Glutamatergic neuron (in vitro differentiated cells): ENCODE data around the gene AKNA. TPM values are rescaled to one million over a fixed set of nuclear protein-coding genes. Genes with fewer than 3 reads are reported as not detected.
"Not testable (repeated sequence)": the region's sequence is repeated elsewhere in the genome, so short reads cannot be mapped to it uniquely, and the experiment has no call there.

Experiments used
- DNase-seq: peaks from one replicate; pipeline ENCODE4 v3.0.0; 2022
- H3K27ac Mint-ChIP-seq: one replicate; pipeline ENCODE4 v1.8.0; 2020; ENCODE audit warnings: mild to moderate bottlenecking, mixed read lengths, inconsistent platforms; ENCODE audit not compliant: unreplicated experiment
- H3K27me3 Mint-ChIP-seq: one replicate; pipeline ENCODE4 v1.8.0; 2020; ENCODE audit warnings: mild to moderate bottlenecking, moderate library complexity, mixed read lengths, inconsistent platforms; ENCODE audit not compliant: unreplicated experiment
- H3K36me3 Mint-ChIP-seq: one replicate; pipeline ENCODE4 v1.8.0; 2020; ENCODE audit warnings: mild to moderate bottlenecking, mixed read lengths, inconsistent platforms; ENCODE audit not compliant: unreplicated experiment
- H3K4me1 Mint-ChIP-seq: one replicate; pipeline ENCODE4 v1.8.0; 2020; ENCODE audit warnings: mild to moderate bottlenecking, low read depth, mixed read lengths, inconsistent platforms; ENCODE audit not compliant: unreplicated experiment
- H3K4me3 Mint-ChIP-seq: one replicate; pipeline ENCODE4 v1.8.0; 2020; ENCODE audit warnings: mild to moderate bottlenecking, mixed read lengths, inconsistent platforms; ENCODE audit not compliant: unreplicated experiment
- H3K9me3 Mint-ChIP-seq: one replicate; pipeline ENCODE4 v1.8.0; 2020; ENCODE audit warnings: mild to moderate bottlenecking, moderate library complexity, mixed read lengths, inconsistent platforms; ENCODE audit not compliant: unreplicated experiment
- total RNA-seq: library from RNA; stranded (reverse); fragmentation: NEBNext Ultra II Directional; extraction: Animal tissue kit (Norgen Biotek cat#: 25700); gene quantifications from one replicate; pipeline ENCODE4 v1.2.1, GENCODE V29; 2021; ENCODE audit not compliant: unreplicated experiment
- TF ChIP-seq, protein P1 (sequence below): fragments of 200-600 bp; sonication (generic); IDR thresholded peaks from one replicate; pipeline ENCODE4 v1.5.0; 2021; ENCODE audit not compliant: partially characterized antibody, unreplicated experiment

Gene AKNA
- total RNA-seq, 1 donor from 2014 or later: 32.6 TPM

DNA sequence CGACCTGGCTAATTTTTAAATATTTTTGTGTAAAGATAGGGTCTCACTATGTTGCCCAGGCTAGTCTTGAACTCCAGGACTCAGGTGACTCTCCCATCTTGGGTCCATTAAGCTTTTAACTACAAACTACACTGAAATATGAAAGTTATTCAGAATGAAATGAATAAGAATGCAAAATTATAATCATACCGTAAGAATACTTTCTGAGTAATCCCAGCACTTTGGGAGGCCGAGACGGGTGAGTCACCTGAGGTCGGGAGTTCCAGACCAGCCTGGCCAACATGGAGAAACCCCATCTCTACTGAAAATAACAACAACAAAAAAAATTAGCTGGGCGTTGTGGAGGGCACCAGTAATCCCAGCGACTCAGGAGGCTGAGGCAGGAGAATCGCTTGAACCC is 66.0 kb downstream of the AKNA start:
- Mint-ChIP-seq H3K36me3 (no peaks in the 10 kb centered on the region), H3K9me3 (no peaks in the 10 kb centered on the region), H3K4me3 (no peak overlapping the region), H3K27ac (no peak overlapping the region), H3K4me1 (no peaks in the 10 kb centered on the region), H3K27me3 (peaks cover 2% of the 10 kb centered on the region)
- TF ChIP-seq, protein P1, sequence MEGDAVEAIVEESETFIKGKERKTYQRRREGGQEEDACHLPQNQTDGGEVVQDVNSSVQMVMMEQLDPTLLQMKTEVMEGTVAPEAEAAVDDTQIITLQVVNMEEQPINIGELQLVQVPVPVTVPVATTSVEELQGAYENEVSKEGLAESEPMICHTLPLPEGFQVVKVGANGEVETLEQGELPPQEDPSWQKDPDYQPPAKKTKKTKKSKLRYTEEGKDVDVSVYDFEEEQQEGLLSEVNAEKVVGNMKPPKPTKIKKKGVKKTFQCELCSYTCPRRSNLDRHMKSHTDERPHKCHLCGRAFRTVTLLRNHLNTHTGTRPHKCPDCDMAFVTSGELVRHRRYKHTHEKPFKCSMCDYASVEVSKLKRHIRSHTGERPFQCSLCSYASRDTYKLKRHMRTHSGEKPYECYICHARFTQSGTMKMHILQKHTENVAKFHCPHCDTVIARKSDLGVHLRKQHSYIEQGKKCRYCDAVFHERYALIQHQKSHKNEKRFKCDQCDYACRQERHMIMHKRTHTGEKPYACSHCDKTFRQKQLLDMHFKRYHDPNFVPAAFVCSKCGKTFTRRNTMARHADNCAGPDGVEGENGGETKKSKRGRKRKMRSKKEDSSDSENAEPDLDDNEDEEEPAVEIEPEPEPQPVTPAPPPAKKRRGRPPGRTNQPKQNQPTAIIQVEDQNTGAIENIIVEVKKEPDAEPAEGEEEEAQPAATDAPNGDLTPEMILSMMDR: no peak
- no peak for DNase-seq

DNA sequence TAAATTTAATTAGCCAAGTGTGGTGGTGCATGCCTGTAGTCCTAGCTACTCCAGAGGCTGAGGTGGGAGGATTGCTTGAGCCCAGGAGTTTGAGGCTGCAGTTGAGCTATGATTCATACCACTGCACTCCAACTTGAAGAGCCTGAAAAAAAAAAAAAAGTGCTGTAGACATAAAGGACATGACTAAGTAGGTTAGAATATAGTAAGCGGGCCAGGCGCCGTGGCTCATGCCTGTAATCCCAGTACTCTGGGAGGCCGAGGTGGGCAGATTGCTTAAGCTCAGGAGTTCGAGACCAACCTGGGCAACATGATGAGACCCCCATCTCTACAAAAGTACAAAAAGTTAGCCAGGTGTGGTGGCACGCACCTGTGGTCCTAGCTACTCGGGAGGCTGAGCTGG is 67.1 kb downstream of the AKNA start:
- H3K4me3 Mint-ChIP-seq, H3K27ac Mint-ChIP-seq: not testable (repeated sequence)

DNA sequence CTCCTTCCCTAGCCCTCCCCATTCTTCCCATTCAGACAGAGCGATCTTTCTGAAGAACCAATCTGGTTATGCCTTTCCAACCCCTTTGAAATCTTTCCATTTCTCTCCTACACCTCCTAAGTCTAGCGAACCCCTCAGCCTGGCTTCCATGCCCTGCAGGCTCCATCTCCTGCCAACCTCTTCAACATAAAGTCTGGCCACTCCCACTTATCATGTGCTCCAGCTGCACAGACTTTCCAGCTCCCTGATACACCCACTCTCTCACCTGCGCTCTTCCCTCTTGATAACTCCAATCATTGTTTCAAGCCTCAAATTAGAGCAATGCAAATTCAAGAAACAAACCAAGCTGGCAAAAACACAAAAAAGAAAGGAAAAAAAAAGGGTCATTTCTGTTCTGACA is 68.6 kb downstream of the AKNA start:
- H3K9me3 Mint-ChIP-seq: peaks cover 2% of the 10 kb centered on the region
- no peak overlapping the region for H3K4me3 Mint-ChIP-seq
- no peaks in the 10 kb centered on the region for H3K36me3 Mint-ChIP-seq
- TF ChIP-seq, protein P1: no peak
- no peak for DNase-seq
- H3K4me1 Mint-ChIP-seq: peaks cover 2% of the 10 kb centered on the region
- peaks cover 4% of the 10 kb centered on the region for H3K27me3 Mint-ChIP-seq
- H3K27ac Mint-ChIP-seq: no peak overlapping the region

More for the DNA sequence above, 67.1 kb downstream of the AKNA start:
- H3K9me3 Mint-ChIP-seq, H3K27me3 Mint-ChIP-seq, DNase-seq, H3K36me3 Mint-ChIP-seq, H3K4me1 Mint-ChIP-seq: not testable (repeated sequence)

DNA sequence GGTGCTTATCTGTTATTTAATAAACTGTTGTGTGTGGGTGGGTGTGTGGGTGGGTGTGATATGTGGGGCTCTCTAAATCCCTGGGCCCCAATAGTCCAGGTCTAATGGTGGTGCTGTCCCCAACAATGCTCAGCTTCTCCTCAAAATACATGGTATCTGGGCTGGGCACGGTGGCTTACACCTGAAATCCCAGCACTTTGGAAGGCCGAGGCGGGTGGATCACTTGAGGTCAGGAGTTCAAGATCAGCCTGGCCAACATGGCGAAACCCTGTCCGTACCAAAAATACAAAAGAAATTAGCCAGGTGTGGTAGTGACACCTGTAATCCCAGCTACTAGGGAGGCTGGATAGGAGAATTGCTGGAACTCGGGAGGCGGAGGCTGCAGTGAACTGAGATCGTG is 69.4 kb downstream of the AKNA start:
- Mint-ChIP-seq H3K4me1 (peaks cover 2% of the 10 kb centered on the region), H3K9me3 (peaks cover 2% of the 10 kb centered on the region), H3K4me3 (no peak overlapping the region), H3K36me3 (no peaks in the 10 kb centered on the region), H3K27ac (no peak overlapping the region), H3K27me3 (peaks cover 4% of the 10 kb centered on the region)
- TF ChIP-seq, protein P1: no peak
- DNase-seq: no peak

DNA sequence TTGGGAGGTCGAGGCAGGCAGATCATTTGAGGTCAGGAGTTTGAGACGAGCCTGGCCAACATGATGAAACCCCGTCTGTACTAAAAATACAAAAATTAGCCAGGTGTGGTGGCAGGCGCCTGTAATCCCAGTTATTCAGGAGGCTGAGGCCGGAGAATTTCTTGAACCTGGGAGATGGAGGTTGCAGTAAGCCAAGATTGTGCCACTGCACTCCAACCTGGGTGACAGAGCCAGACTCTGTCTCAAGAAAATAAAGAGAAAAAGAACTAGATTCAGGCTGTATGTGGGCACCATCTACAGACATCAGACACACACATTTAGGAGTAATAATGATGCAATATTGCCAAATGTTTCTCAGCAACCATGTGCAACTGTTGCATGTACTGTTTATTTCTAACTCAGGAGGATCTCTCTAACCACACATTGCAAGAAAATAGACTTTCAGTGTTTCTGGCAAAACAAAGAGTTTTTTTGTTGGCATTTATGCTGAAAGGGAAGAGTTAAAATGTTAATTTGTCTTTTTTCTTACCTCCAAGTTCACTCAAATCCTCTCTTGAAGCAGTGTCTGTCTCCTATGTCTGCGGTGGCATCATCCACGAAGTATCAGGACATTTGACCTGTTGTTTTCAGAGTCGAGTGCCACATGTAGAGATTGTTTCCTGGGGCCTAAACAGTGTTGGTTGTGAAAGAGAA is 70.0 kb downstream of the AKNA start:
- Mint-ChIP-seq H3K27ac (no peak overlapping the region), H3K4me1 (peaks cover 2% of the 10 kb centered on the region)

More for the DNA sequence above, 70.0 kb downstream of the AKNA start:
- no peak overlapping the region for H3K4me3 Mint-ChIP-seq
- peaks cover 2% of the 10 kb centered on the region for H3K9me3 Mint-ChIP-seq
- no peaks in the 10 kb centered on the region for H3K36me3 Mint-ChIP-seq
- TF ChIP-seq, protein P1: no peak
- DNase-seq: no peak
- H3K27me3 Mint-ChIP-seq: peaks cover 4% of the 10 kb centered on the region
